HG03159 (cell line): Measurements from ENCODE around the gene URB1.
"Not testable (repeated sequence)": the region's sequence is repeated elsewhere in the genome, so short reads cannot be mapped to it uniquely, and the experiment has no call there.

ENCODE experiments used
- ATAC-seq: cut with Tn5 transposase; IDR thresholded peaks from one replicate; pipeline ENCODE4 v1.9.1; 2021; ENCODE audit warnings: mild to moderate bottlenecking, moderate library complexity; ENCODE audit not compliant: unreplicated experiment

URB1 gene

GRCh38 chr21:32411350-32412161 lies 18.7 kb upstream of the URB1 start:
- ATAC-seq, result no peak

GRCh38 chr21:32410916-32411315 lies 18.1 kb upstream of the URB1 start:
- no peak for ATAC-seq

GRCh38 chr21:32410291-32410690 lies 17.5 kb upstream of the URB1 start:
- ATAC-seq, result no peak

- no peak for ATAC-seq
These were observed 13.6 kb upstream of the URB1 start for GRCh38 chr21:32406405-32406804.

- no peak for ATAC-seq
These were observed 10.5 kb upstream of the URB1 start for GRCh38 chr21:32403201-32403777.

- ATAC-seq, result no peak
These were observed 827 bp upstream of the URB1 start for GRCh38 chr21:32393677-32394001.

- ATAC-seq, result peak; percentile 4
These were observed 423 bp downstream of the URB1 start for GRCh38 chr21:32392299-32392879.

- no peak for ATAC-seq
These were observed 1.1 kb downstream of the URB1 start for GRCh38 chr21:32391755-32392154.

- not testable (repeated sequence) for ATAC-seq
These were observed 2.1 kb downstream of the URB1 start for GRCh38 chr21:32390537-32391224.

GRCh38 chr21:32389337-32390015 lies 3.3 kb downstream of the URB1 start:
- no peak for ATAC-seq

GRCh38 chr21:32388306-32388705 lies 4.5 kb downstream of the URB1 start:
- no peak for ATAC-seq

- ATAC-seq, result no peak
These were observed 5.7 kb downstream of the URB1 start for GRCh38 chr21:32387151-32387550.

- ATAC-seq, result no peak
These were observed 6.5 kb downstream of the URB1 start for GRCh38 chr21:32386195-32386870.

GRCh38 chr21:32383812-32384211 lies 9.0 kb downstream of the URB1 start:
- ATAC-seq, result no peak

GRCh38 chr21:32382108-32382644 lies 10.6 kb downstream of the URB1 start:
- no peak for ATAC-seq

- ATAC-seq, result no peak
These were observed 11.2 kb downstream of the URB1 start for GRCh38 chr21:32381571-32381970.

- no peak for ATAC-seq
These were observed 11.9 kb downstream of the URB1 start for GRCh38 chr21:32380940-32381339.

GRCh38 chr21:32378956-32379355 lies 13.9 kb downstream of the URB1 start:
- no peak for ATAC-seq

- no peak for ATAC-seq
These were observed 14.8 kb downstream of the URB1 start for GRCh38 chr21:32377991-32378390.

GRCh38 chr21:32377506-32377905 lies 15.3 kb downstream of the URB1 start:
- ATAC-seq, result no peak
